Activated naive CD8-positive, alpha-beta T cell (primary cell): ENCODE measurements around the gene TRIO.
A peak's percentile ranks its signal among the peaks of the same experiment; 100 is the strongest.

Experiments used
- H3K27ac Mint-ChIP-seq: one replicate; pipeline ENCODE4 v1.8.0; 2021; ENCODE audit warnings: mixed read lengths
- H3K27me3 Mint-ChIP-seq: one replicate; pipeline ENCODE4 v1.8.0; 2021; ENCODE audit warnings: mixed read lengths
- H3K36me3 Mint-ChIP-seq: one replicate; pipeline ENCODE4 v1.8.0; 2021; ENCODE audit warnings: mixed read lengths
- H3K4me1 Mint-ChIP-seq: one replicate; pipeline ENCODE4 v1.8.0; 2021; ENCODE audit warnings: low read depth, mixed read lengths
- H3K4me3 Mint-ChIP-seq: one replicate; pipeline ENCODE4 v1.8.0; 2021; ENCODE audit warnings: mild to moderate bottlenecking, mixed read lengths
- H3K9me3 Mint-ChIP-seq: one replicate; pipeline ENCODE4 v1.8.0; 2021; ENCODE audit warnings: low read depth, mixed read lengths

The TRIO gene

DNA sequence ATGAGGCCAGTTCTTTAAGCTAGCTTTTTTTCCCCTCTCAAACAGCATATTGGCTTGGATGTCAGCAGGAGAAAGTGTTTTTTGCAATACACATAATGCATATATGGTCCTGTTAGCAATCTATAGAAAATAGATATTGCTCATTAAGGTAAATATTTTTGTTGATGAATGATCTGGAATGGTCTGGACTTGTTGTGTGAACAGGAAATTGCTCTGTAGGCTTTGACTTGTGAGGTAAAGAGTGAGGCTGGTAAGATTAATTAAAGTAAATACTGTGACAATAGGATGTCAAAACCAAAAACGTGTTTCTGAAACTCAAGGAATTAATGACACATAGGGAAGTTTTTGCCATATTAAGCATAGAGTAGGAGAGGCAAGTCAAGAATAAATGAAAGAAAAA lies 176.0 kb downstream of the TRIO start:
- H3K9me3 Mint-ChIP-seq: peaks cover 4% of the 10 kb centered on the region

DNA sequence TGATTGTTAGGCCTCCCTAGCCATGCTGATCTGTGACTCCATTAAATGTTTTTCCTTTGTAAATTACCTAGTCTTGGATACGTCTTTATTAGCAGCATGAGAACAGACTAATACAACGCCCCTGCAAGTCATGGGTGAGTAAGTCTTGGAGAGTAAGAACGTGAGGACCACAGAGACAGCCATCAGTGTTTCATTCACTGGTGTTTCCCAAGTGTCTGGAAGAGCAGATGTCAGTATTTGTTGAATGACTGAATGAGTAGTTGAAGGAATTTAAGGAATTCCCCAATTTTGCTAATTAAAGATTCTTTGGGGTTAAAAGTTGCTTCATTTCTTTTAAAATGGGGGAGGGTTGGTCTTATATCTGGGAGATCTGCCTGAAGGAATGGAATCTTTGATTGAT lies 178.8 kb downstream of the TRIO start:
- H3K4me3 Mint-ChIP-seq: no peak overlapping the region
- H3K36me3 Mint-ChIP-seq: peaks cover 2% of the 10 kb centered on the region
- H3K27me3 Mint-ChIP-seq: peaks cover 2% of the 10 kb centered on the region
- no peak overlapping the region for H3K27ac Mint-ChIP-seq
- H3K9me3 Mint-ChIP-seq: peaks cover 4% of the 10 kb centered on the region
- no peaks in the 10 kb centered on the region for H3K4me1 Mint-ChIP-seq

More for the DNA sequence above, 176.0 kb downstream of the TRIO start:
- no peak overlapping the region for H3K4me3 Mint-ChIP-seq
- H3K4me1 Mint-ChIP-seq: no peaks in the 10 kb centered on the region
- peaks cover 2% of the 10 kb centered on the region for H3K36me3 Mint-ChIP-seq
- H3K27me3 Mint-ChIP-seq: peaks cover 2% of the 10 kb centered on the region
- H3K27ac Mint-ChIP-seq: no peak overlapping the region

DNA sequence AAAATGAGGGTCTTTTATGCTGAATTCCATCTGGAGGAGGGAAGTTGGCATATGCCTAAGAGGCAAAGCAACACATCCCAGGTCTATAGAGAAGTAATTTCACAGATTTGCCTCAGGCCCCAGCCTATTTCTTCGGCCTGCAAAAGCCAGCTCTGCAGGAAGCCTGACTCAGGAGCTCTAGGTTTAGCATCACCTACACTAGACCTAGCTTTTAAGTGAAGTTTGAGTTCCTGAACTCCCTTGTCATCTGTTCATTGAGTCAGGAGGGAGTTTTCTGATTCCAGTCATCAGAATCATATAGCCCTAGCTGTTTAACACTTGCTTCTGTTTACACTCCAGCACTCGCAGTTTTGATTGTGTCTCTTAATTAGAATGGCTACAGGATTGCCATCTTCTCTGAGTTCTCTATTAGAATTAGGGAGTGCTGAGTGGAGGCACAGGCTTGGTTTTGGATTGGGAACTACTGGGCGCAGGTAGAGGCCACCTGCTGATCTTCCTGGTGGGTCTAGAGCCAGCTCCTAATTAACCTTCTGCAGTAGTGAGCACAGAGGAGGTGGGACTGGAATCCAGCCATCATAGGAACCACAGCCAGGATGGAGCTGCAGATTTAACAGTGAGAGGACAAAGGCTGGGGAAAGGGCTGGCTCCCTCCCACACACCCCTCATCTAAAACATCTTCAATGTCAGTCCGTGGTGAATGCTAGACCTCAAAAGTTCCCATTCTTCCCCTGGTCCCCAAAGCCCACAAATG lies 179.5 kb downstream of the TRIO start:
- H3K9me3 Mint-ChIP-seq: peaks cover 4% of the 10 kb centered on the region
- no peak overlapping the region for H3K4me3 Mint-ChIP-seq
- no peaks in the 10 kb centered on the region for H3K4me1 Mint-ChIP-seq
- peaks cover 2% of the 10 kb centered on the region for H3K36me3 Mint-ChIP-seq
- H3K27me3 Mint-ChIP-seq: peaks cover 2% of the 10 kb centered on the region
- H3K27ac Mint-ChIP-seq: no peak overlapping the region

DNA sequence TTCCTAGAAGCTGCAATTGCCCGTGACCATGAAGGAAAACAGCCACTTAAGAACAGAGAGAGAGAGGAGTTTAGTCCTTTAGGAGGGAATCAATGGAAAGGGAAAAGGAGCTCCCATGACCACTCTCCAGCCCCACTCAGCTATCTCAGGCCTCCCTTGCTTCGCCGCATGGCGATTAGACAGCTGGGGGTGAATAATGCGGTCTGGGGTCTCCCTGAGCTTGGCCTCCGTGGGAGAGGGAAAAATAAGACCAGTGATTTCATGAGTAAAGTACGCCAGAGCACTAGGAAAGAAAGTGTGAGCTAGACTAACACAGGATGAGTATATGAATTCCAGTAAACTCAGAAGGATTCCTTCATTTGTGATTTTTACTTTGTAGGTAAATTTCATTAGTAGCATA lies 180.3 kb downstream of the TRIO start:
- Mint-ChIP-seq H3K4me1 (no peaks in the 10 kb centered on the region), H3K27ac (no peak overlapping the region), H3K27me3 (peaks cover 2% of the 10 kb centered on the region), H3K4me3 (no peak overlapping the region), H3K9me3 (peaks cover 4% of the 10 kb centered on the region), H3K36me3 (peaks cover 2% of the 10 kb centered on the region)

DNA sequence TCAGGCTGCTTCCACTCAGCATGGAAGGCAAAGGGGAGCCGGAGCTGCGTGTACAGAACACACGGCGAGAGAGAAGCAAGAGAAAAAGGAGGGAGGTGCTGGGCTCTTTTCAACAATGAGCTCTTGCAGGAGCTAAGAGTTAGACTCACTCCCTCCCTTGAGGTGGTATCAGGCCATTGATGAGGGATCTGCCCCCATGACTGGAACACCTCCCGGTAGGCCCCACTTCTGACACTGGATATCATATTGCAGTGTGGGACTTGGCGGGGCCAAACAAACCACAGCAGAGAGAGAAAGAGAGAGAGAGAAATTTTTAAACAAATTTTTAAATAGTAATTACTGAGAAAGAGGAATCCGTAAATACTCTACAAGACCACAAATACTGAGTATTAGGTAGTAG lies 182.2 kb downstream of the TRIO start:
- H3K4me1 Mint-ChIP-seq: peaks cover 2% of the 10 kb centered on the region
- peaks cover 4% of the 10 kb centered on the region for H3K9me3 Mint-ChIP-seq
- no peak overlapping the region for H3K4me3 Mint-ChIP-seq
- H3K36me3 Mint-ChIP-seq: peaks cover 2% of the 10 kb centered on the region
- peaks cover 2% of the 10 kb centered on the region for H3K27me3 Mint-ChIP-seq
- no peak overlapping the region for H3K27ac Mint-ChIP-seq

DNA sequence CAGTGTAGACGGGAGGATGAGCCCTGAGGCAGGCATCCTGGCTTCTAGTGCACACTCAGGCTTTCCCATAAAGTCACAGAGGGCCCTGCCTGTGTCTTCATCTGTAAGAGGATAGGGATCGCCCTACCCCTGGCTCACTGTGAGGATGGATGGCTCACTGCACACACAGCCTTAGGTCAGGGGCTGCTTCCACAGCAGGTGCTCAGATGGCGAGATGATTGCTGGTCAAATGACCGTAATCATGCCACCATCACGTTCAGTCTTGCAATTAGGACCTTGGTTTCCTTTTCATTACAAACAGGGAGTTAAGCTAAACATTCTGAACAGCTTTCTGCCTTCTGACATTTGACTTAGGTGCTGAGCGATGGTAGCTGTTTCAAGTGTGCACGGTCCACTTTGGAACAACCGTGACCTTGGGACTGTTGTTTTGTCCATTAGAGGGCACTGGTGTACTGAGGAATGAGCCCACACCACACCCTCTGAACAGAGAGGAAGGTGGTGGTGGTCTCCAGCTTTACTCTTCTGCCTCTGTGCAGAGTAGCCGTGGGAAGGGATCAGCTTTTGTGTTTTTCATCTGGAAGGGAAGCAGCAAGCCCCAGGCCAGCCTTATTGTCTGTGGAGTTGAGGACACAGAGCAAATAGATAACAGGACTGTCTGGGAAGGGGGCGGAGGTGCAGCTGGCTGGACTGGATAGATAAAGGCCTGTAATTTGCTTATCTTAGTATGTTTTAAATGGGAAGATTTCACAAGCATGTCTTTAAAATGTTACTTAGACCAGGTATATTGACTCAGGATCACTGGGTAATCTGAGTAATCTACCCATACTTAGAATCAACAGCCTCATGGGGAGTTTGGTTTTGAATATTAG lies 183.1 kb downstream of the TRIO start:
- Mint-ChIP-seq H3K27ac (no peak overlapping the region), H3K9me3 (peaks cover 4% of the 10 kb centered on the region), H3K4me3 (no peak overlapping the region), H3K4me1 (peaks cover 11% of the 10 kb centered on the region), H3K27me3 (peaks cover 2% of the 10 kb centered on the region), H3K36me3 (peaks cover 2% of the 10 kb centered on the region)

DNA sequence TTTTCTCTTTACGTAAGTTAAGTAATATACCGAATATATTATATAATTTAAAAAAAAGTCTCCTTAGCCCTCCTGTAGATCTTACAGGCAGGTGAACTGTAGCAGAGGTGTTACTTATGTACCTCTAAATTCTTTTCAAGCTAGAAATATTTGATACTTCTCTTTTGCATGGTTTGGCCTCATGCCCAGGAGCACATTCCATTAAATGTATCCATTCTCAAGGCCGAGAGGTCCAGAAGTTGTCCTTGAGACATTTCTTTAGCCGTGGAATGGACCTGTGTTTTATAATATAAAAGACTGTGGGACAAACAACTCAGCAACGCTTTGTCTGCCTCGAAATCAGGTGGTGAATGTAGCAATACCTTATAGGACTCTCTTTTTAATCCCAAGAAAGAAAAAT lies 184.5 kb downstream of the TRIO start:
- no peaks in the 10 kb centered on the region for H3K27me3 Mint-ChIP-seq
- no peaks in the 10 kb centered on the region for H3K36me3 Mint-ChIP-seq
- no peak overlapping the region for H3K4me3 Mint-ChIP-seq
- no peak overlapping the region for H3K27ac Mint-ChIP-seq
- no peaks in the 10 kb centered on the region for H3K9me3 Mint-ChIP-seq
- H3K4me1 Mint-ChIP-seq: peaks cover 20% of the 10 kb centered on the region

DNA sequence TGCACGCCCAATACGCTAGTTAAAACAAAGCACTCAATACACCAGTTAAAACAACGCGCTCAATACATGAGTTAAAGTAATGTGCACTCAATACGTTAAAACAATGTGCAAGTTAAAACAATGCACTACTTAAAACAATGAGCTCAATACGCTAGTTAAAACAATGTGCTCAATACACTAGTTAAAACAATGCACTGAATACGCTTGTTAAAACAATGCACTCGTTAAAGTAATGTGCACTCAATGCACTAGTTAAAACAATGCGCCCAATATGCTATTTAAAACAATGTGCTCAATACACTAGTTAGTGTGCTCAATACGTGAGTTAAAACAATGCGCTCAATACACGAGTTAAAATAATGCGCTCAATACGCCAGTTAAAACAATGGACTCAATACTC lies 185.0 kb downstream of the TRIO start:
- Mint-ChIP-seq H3K27ac (no peak overlapping the region), H3K4me1 (peaks cover 23% of the 10 kb centered on the region), H3K27me3 (no peaks in the 10 kb centered on the region), H3K4me3 (no peak overlapping the region), H3K36me3 (no peaks in the 10 kb centered on the region), H3K9me3 (no peaks in the 10 kb centered on the region)

DNA sequence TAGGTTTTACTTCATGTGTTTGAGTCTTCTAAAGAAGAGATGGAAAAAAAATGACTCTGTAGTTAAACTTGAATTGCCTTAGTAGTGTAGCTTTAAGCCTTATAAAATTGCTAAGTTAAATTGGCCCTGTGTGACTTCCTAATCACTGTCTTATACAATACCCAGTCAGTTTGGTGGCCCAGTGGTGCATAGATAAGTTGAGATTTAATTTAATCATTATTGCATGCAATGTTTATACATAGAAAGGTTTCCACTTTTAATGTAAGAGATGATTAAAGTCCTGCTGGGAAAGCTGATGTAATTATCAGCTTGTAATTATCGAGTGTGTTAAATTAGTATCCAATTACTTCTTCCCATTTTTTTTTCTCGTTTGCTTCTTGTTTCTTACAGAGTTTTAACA lies 187.1 kb downstream of the TRIO start:
- H3K9me3 Mint-ChIP-seq: no peaks in the 10 kb centered on the region
- peaks cover 23% of the 10 kb centered on the region for H3K4me1 Mint-ChIP-seq
- H3K4me3 Mint-ChIP-seq: no peak overlapping the region

DNA sequence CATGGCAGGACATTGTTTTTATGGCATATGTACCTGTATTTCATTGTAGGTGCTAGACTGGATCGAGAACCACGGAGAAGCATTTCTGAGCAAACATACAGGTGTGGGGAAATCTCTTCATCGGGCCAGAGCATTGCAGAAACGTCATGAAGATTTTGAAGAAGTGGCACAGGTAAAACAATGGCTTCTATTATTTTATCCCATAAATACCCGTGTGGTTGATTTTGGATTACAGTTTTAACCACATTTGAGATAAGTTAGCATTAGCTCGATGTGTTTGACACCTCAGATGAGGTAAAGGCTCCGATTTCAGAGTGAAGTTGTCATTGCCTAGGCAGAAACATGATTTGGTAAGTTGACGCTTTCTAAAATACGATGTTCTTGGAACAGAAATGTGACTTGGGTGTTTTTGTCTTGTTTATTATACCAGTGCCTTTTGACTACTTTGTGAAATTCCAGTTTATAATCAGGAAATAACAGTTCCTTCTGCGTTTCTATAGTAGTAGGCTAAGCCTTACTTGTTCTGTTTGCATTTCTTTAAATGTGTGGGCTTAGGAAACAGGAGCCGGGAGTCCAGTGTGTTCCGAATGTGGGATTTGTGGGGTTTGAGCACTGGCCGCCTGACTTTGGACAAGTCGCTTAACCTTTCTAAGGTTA lies 187.7 kb downstream of the TRIO start:
- Mint-ChIP-seq H3K27me3 (no peaks in the 10 kb centered on the region), H3K36me3 (no peaks in the 10 kb centered on the region), H3K27ac (no peak overlapping the region), H3K4me3 (no peak overlapping the region), H3K4me1 (peaks cover 23% of the 10 kb centered on the region), H3K9me3 (no peaks in the 10 kb centered on the region)

More for the DNA sequence above, 187.1 kb downstream of the TRIO start:
- H3K27ac Mint-ChIP-seq: no peak overlapping the region
- H3K27me3 Mint-ChIP-seq: no peaks in the 10 kb centered on the region
- no peaks in the 10 kb centered on the region for H3K36me3 Mint-ChIP-seq

DNA sequence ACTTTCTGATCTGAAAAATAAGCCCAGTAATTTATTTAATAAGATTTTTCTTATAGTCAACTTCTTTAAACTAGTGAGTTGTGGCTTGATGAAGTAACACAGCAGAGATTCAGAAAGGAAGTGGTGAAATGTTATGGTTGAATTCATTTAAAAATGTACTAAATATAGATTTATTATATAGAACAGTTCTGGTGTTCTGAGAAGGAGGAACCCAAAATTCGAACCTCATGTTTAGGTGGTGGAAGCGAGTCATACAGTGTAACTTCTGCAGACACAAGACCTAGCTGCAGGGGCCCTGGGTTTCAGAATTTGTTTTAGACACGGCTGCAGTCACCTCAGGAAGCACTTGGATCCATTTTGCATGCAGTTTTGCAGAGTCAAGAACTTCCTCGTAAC lies 188.2 kb downstream of the TRIO start:
- peak overlapping the region; percentile 20 for H3K4me3 Mint-ChIP-seq
- no peaks in the 10 kb centered on the region for H3K36me3 Mint-ChIP-seq
- peaks cover 23% of the 10 kb centered on the region for H3K4me1 Mint-ChIP-seq
- H3K9me3 Mint-ChIP-seq: no peaks in the 10 kb centered on the region
- no peak overlapping the region for H3K27ac Mint-ChIP-seq
- H3K27me3 Mint-ChIP-seq: no peaks in the 10 kb centered on the region

DNA sequence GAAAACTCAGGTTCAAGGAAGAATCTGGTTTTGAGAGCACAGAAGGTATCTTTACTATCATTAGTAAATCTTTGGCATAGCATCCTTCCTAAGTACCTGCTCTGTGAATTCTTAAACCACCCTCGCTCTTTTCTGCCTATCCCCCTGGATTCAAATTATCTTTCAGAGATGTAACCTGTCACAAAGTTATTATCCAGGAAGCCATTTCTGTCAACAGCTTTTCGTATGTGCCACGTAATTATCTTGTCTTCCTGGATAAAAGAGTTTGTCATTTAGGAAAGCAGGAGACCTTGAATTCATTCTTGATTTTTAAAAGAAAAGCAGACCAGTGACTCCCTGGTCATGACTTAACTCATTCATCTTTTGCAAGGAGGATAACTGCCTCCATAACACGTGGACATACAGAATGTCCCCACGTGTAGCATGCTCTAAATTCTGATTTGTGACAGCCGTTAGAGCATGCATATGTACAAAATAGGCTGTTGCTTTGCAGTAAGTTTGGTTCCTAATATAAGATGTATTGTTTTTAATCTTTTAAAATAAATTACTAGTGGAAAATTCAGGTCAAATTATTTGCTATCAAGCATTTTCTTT lies 189.0 kb downstream of the TRIO start:
- Mint-ChIP-seq H3K27ac (no peak overlapping the region), H3K4me1 (peaks cover 23% of the 10 kb centered on the region)

DNA sequence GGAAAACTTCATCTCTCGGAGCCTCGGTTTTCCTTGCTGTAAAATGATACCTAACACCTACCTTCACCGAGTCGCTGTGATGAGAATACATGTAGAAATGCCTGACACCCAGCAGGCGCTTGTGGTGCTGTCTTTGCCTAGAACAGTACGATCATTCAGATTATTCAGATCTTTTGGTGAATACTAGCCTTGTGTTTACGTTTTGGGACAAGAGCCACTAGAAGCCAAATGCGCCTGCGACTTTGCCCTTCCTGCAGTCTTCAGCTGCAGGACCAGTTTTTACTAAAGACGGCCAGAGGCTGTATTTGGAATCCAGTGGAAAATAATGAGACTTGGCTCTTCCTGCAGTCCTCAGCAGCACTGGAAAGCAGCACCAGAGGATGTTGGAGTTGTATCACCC lies 189.6 kb downstream of the TRIO start:
- Mint-ChIP-seq H3K27me3 (no peaks in the 10 kb centered on the region), H3K4me3 (no peak overlapping the region), H3K4me1 (peaks cover 23% of the 10 kb centered on the region)

More for the DNA sequence above, 189.0 kb downstream of the TRIO start:
- peak overlapping the region; percentile 20 for H3K4me3 Mint-ChIP-seq
- H3K36me3 Mint-ChIP-seq: no peaks in the 10 kb centered on the region
- H3K27me3 Mint-ChIP-seq: no peaks in the 10 kb centered on the region
- H3K9me3 Mint-ChIP-seq: no peaks in the 10 kb centered on the region

DNA sequence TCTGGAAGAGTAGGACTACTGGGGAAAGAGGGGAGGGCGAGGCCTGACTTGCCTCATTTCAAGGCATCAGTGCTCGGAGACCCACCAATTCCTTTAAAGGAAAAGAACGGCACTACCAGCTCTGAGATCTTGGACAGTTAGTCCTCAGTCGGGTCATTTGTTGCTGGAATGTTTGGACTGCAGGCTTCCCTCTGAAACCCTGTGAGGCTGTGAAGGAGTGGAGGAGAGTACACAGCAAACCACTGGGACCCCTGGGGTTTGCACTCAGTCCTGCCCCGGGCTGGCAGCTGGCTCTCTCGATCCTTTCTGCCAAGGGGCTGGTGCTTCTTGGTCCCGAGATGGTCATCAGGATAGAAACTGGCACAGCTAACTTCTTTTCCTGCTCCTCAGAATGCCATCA lies 194.5 kb downstream of the TRIO start:
- no peaks in the 10 kb centered on the region for H3K9me3 Mint-ChIP-seq
- H3K4me1 Mint-ChIP-seq: peaks cover 3% of the 10 kb centered on the region
- no peak overlapping the region for H3K27ac Mint-ChIP-seq
- H3K27me3 Mint-ChIP-seq: no peaks in the 10 kb centered on the region
- H3K36me3 Mint-ChIP-seq: no peaks in the 10 kb centered on the region
- no peak overlapping the region for H3K4me3 Mint-ChIP-seq

More for the DNA sequence above, 189.6 kb downstream of the TRIO start:
- no peaks in the 10 kb centered on the region for H3K9me3 Mint-ChIP-seq
- H3K36me3 Mint-ChIP-seq: no peaks in the 10 kb centered on the region
- no peak overlapping the region for H3K27ac Mint-ChIP-seq

DNA sequence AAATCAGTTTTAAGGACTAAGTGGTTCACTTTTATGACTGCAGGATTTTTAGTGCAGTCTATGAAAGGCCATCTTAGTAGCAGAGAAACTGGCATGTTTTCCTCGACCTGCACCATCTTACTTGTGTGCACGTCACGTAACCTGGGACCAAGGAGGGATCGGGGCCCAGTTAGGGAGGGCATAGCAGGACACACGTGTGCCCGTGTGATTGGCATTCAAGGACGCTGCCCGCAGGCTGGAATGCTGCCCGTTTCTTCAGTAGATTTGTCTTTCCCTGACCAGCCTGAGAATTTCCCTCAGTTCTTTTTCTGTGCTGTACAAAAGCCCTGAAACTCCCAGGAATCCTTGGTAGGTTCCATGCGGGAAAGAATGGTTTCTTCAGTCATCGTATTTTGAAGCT lies 196.3 kb downstream of the TRIO start:
- no peak overlapping the region for H3K4me3 Mint-ChIP-seq
- H3K4me1 Mint-ChIP-seq: no peaks in the 10 kb centered on the region
- H3K9me3 Mint-ChIP-seq: no peaks in the 10 kb centered on the region
- no peaks in the 10 kb centered on the region for H3K36me3 Mint-ChIP-seq
- H3K27ac Mint-ChIP-seq: no peak overlapping the region
- no peaks in the 10 kb centered on the region for H3K27me3 Mint-ChIP-seq
